ENCODE measurements around the gene CLIC5.

DNA sequence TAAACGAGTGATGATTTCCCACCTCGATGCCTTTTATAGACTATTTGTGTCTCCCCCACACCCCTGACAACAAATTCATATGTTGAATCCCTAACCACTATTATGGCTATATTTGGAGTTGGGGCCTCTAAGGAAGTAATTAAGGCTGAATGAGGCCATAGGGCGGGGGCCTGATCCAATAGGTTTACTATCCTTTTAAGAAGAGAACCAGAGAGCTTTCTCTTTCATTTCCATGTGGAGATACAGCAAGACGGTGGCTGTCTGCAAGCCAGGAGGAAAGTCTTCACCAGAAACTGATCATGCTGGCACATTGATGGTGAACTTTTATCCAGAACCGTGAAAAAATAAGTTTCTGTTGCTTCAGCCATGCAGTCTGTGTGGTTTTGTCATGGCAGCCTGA, 38.9 kb upstream of the CLIC5 start:
- TF ChIP-seq YY1 (IDR thresholded peaks at IDR 0.05; ENCODE audit: low read depth): no peak
- TF ChIP-seq TAF1 (IDR thresholded peaks at IDR 0.05; ENCODE audit: low read depth): no peak
- TF ChIP-seq EGR1 (IDR thresholded peaks at IDR 0.05): no peak
- TF ChIP-seq TEAD4 (IDR thresholded peaks at IDR 0.05): no peak
- no peak for TF ChIP-seq FOXM1 (IDR thresholded peaks at IDR 0.05; ENCODE audit: borderline replicate concordance, low read depth)
- TF ChIP-seq EP300 (IDR thresholded peaks at IDR 0.05; ENCODE audit: borderline replicate concordance): no peak
- TF ChIP-seq, protein P1, sequence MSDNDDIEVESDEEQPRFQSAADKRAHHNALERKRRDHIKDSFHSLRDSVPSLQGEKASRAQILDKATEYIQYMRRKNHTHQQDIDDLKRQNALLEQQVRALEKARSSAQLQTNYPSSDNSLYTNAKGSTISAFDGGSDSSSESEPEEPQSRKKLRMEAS (IDR thresholded peaks at IDR 0.05): no peak
- no peak for TF ChIP-seq RAD21 (IDR thresholded peaks at IDR 0.05; ENCODE audit: low read depth)
- TF ChIP-seq CREB1 (IDR thresholded peaks at IDR 0.05; ENCODE audit: low read depth): no peak
- TF ChIP-seq CEBPB (IDR thresholded peaks at IDR 0.05): no peak
- TF ChIP-seq TCF12 (IDR thresholded peaks at IDR 0.05; ENCODE audit: low read depth): no peak
